ENCODE data around the gene SLC16A7.

The SLC16A7 gene

GRCh38 chr12:59677857-59678256 is 82.0 kb downstream of the SLC16A7 start:
- DNase-seq = no peak

GRCh38 chr12:59678759-59679411 is 83.1 kb downstream of the SLC16A7 start:
- DNase-seq = no peak

- DNase-seq = no peak
These were observed 93.9 kb downstream of the SLC16A7 start for GRCh38 chr12:59689776-59690175.

GRCh38 chr12:59695379-59695778 is 99.5 kb downstream of the SLC16A7 start:
- DNase-seq = no peak

- DNase-seq = no peak
These were observed 102.8 kb downstream of the SLC16A7 start for GRCh38 chr12:59698600-59698999.

GRCh38 chr12:59699421-59700152 is 103.8 kb downstream of the SLC16A7 start:
- no peak for DNase-seq

GRCh38 chr12:59700153-59700450 is 104.3 kb downstream of the SLC16A7 start:
- DNase-seq = no peak

- DNase-seq = no peak
These were observed 112.2 kb downstream of the SLC16A7 start for GRCh38 chr12:59708064-59708463.

- no peak for DNase-seq
These were observed 112.7 kb downstream of the SLC16A7 start for GRCh38 chr12:59708484-59708883.

- no peak for DNase-seq
These were observed 114.3 kb downstream of the SLC16A7 start for GRCh38 chr12:59710004-59710628.

- DNase-seq = no peak
These were observed 115.1 kb downstream of the SLC16A7 start for GRCh38 chr12:59710964-59711363.

- DNase-seq = no peak
These were observed 119.6 kb downstream of the SLC16A7 start for GRCh38 chr12:59715434-59715833.

GRCh38 chr12:59716043-59716442 is 120.2 kb downstream of the SLC16A7 start:
- no peak for DNase-seq

GRCh38 chr12:59717436-59717835 is 121.6 kb downstream of the SLC16A7 start:
- DNase-seq = no peak

- DNase-seq = no peak
These were observed 123.9 kb downstream of the SLC16A7 start for GRCh38 chr12:59719701-59720100.

- no peak for DNase-seq
These were observed 127.7 kb downstream of the SLC16A7 start for GRCh38 chr12:59723520-59723919.

GRCh38 chr12:59724011-59724695 is 128.3 kb downstream of the SLC16A7 start:
- no peak for DNase-seq

GRCh38 chr12:59733200-59733599 is 137.4 kb downstream of the SLC16A7 start:
- no peak for DNase-seq

- DNase-seq = no peak
These were observed 138.5 kb downstream of the SLC16A7 start for GRCh38 chr12:59734371-59734770.

GRCh38 chr12:59735231-59735630 is 139.4 kb downstream of the SLC16A7 start:
- DNase-seq = no peak

- no peak for DNase-seq
These were observed 140.5 kb downstream of the SLC16A7 start for GRCh38 chr12:59736359-59736758.

- no peak for DNase-seq
These were observed 141.0 kb downstream of the SLC16A7 start for GRCh38 chr12:59736786-59737185.

- DNase-seq = no peak
These were observed 142.1 kb downstream of the SLC16A7 start for GRCh38 chr12:59737725-59738463.
